Measurements from ENCODE around the gene TTC38.

GRCh38 chr22:46220921-46221320 is 46.9 kb upstream of the TTC38 start:
- no peak for TF ChIP-seq ZNF48 (tag by site-specific recombination; IDR thresholded peaks at IDR 0.05)
- TF ChIP-seq CTCF (tag by site-specific recombination; IDR thresholded peaks at IDR 0.05), result no peak
